Measurements from ENCODE around the gene POLR1G. TPM values are rescaled to one million over a fixed set of nuclear protein-coding genes. Genes with fewer than 3 reads are reported as not detected.

POLR1G gene
- total RNA-seq, 1 donor, result 10.5 TPM

GRCh38 chr19:45401815-45402214 is 4.6 kb upstream of the POLR1G start:
- TF ChIP-seq CTCF (IDR thresholded peaks at IDR 0.05; ENCODE audit: extremely low read depth, low read depth, low read length), result no peak
- Histone ChIP-seq H3K4me1 (ENCODE audit: insufficient read depth, low read length) (peaks cover 17% of the 10 kb centered on the region), H3K27ac (ENCODE audit: low read depth, low read length) (no peak overlapping the region)

GRCh38 chr19:45402298-45403061 is 4.0 kb upstream of the POLR1G start:
- peak; percentile 91 for DNase-seq (ENCODE audit: insufficient read length, low spot score, missing footprints)
- peak overlapping the region; percentile 41 for H3K4me3 ChIP-seq (ENCODE audit: insufficient read depth, low read length)
- H3K27me3 ChIP-seq (ENCODE audit: insufficient read depth, low read length), result no peaks in the 10 kb centered on the region
- TF ChIP-seq CTCF (IDR thresholded peaks at IDR 0.05; ENCODE audit: extremely low read depth, low read depth, low read length), result peak; percentile 31
- H3K4me2 ChIP-seq (ENCODE audit: insufficient read depth, low read length), result peak overlapping the region; percentile 22
- no peaks in the 10 kb centered on the region for H3K36me3 ChIP-seq (ENCODE audit: insufficient read depth, low read length)
- H3K4me1 ChIP-seq (ENCODE audit: insufficient read depth, low read length), result peaks cover 23% of the 10 kb centered on the region
- H3K79me2 ChIP-seq (ENCODE audit: insufficient read depth, low read length), result peaks cover 9% of the 10 kb centered on the region
- H3K27ac ChIP-seq (ENCODE audit: low read depth, low read length), result no peak overlapping the region
- H3K9me3 ChIP-seq (ENCODE audit: low read depth, low read length), result no peaks in the 10 kb centered on the region
- H2AFZ ChIP-seq (ENCODE audit: low read length), result peak overlapping the region; percentile 39
- H4K20me1 ChIP-seq (ENCODE audit: insufficient read depth, low read length), result no peaks in the 10 kb centered on the region

More at GRCh38 chr19:45401815-45402214, 4.6 kb upstream of the POLR1G start:
- DNase-seq (ENCODE audit: insufficient read length, low spot score, missing footprints), result no peak
- Histone ChIP-seq H3K36me3 (ENCODE audit: insufficient read depth, low read length) (no peaks in the 10 kb centered on the region), H3K79me2 (ENCODE audit: insufficient read depth, low read length) (peaks cover 3% of the 10 kb centered on the region), H3K9me3 (ENCODE audit: low read depth, low read length) (no peaks in the 10 kb centered on the region), H3K4me3 (ENCODE audit: insufficient read depth, low read length) (no peak overlapping the region), H4K20me1 (ENCODE audit: insufficient read depth, low read length) (no peaks in the 10 kb centered on the region), H2AFZ (ENCODE audit: low read length) (no peak overlapping the region), H3K27me3 (ENCODE audit: insufficient read depth, low read length) (no peaks in the 10 kb centered on the region), H3K4me2 (ENCODE audit: insufficient read depth, low read length) (no peak overlapping the region)

- H3K79me2 ChIP-seq (ENCODE audit: insufficient read depth, low read length), result peaks cover 15% of the 10 kb centered on the region
- peak overlapping the region; percentile 83 for H3K4me2 ChIP-seq (ENCODE audit: insufficient read depth, low read length)
- no peaks in the 10 kb centered on the region for H3K27me3 ChIP-seq (ENCODE audit: insufficient read depth, low read length)
- no peak overlapping the region for H3K4me3 ChIP-seq (ENCODE audit: insufficient read depth, low read length)
- H3K4me1 ChIP-seq (ENCODE audit: insufficient read depth, low read length), result peaks cover 24% of the 10 kb centered on the region
- no peak for DNase-seq (ENCODE audit: insufficient read length, low spot score, missing footprints)
- TF ChIP-seq CTCF (IDR thresholded peaks at IDR 0.05; ENCODE audit: extremely low read depth, low read depth, low read length), result no peak
- H4K20me1 ChIP-seq (ENCODE audit: insufficient read depth, low read length), result no peaks in the 10 kb centered on the region
- H2AFZ ChIP-seq (ENCODE audit: low read length), result no peak overlapping the region
- peaks cover 3% of the 10 kb centered on the region for H3K36me3 ChIP-seq (ENCODE audit: insufficient read depth, low read length)
- no peaks in the 10 kb centered on the region for H3K9me3 ChIP-seq (ENCODE audit: low read depth, low read length)
- no peak overlapping the region for H3K27ac ChIP-seq (ENCODE audit: low read depth, low read length)
Observed at GRCh38 chr19:45403272-45403671, 3.2 kb upstream of the POLR1G start.

- Histone ChIP-seq H3K4me1 (ENCODE audit: insufficient read depth, low read length) (peaks cover 24% of the 10 kb centered on the region), H3K27ac (ENCODE audit: low read depth, low read length) (no peak overlapping the region), H3K27me3 (ENCODE audit: insufficient read depth, low read length) (no peaks in the 10 kb centered on the region), H3K4me3 (ENCODE audit: insufficient read depth, low read length) (peak overlapping the region; percentile 88), H4K20me1 (ENCODE audit: insufficient read depth, low read length) (no peaks in the 10 kb centered on the region), H3K79me2 (ENCODE audit: insufficient read depth, low read length) (peaks cover 16% of the 10 kb centered on the region), H3K9me3 (ENCODE audit: low read depth, low read length) (no peaks in the 10 kb centered on the region), H3K36me3 (ENCODE audit: insufficient read depth, low read length) (peaks cover 8% of the 10 kb centered on the region), H3K4me2 (ENCODE audit: insufficient read depth, low read length) (peak overlapping the region; percentile 83), H2AFZ (ENCODE audit: low read length) (no peak overlapping the region)
- TF ChIP-seq CTCF (IDR thresholded peaks at IDR 0.05; ENCODE audit: extremely low read depth, low read depth, low read length), result peak; percentile 33
- peak; percentile 73 for DNase-seq (ENCODE audit: insufficient read length, low spot score, missing footprints)
Observed at GRCh38 chr19:45403781-45404556, 2.5 kb upstream of the POLR1G start.
